ENCODE results near the gene PRR36.
A peak's percentile ranks its signal among the peaks of the same experiment; 100 is the strongest.
"Not testable (repeated sequence)": the region's sequence is repeated elsewhere in the genome, so short reads cannot be mapped to it uniquely, and the experiment has no call there.

PRR36 gene

DNA sequence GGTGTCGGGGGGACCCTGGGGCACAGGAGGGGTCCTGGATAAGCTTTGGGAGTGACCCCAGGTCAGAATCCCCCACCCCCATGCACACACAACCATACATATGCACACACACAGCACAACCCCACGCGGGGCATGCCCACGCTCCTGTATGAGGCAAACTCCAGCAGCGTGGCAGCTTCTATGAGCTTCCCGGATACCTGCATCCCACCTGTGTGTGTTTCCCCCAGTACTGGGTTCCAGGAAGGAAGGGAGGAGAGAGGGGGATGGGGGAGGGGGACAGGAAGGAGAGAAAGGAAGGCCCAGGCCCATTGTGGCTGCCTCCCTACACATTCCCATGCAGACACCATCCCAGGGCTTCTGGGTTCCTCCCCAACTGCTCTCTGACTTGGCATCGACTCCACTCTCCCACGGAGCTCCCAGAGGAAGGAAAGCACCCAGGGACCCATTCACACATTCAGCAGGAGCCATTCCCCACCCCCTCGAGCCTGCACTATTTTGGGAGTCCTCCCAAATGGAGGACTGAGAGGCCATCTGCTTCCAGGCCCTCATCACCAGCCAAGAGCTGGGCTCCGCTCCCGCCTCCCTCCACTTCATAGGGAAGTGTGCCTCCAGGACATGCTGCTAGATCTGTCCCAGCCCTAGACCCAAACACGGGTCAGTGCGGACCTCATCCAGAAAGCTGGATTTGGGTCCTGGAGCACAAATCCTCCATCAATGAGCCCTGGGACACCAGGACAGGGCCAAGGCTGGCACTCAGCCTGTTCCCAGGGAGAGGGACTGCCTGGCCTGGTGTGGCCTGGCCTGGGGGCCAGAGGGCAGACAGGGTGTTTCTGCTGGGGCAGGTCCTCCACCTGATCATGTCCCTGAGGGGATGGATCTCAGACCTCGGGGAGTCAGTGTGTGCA, 13.2 kb downstream of the PRR36 start:
- no peak for DNase-seq (ENCODE audit: low read depth in 2 of 2)

DNA sequence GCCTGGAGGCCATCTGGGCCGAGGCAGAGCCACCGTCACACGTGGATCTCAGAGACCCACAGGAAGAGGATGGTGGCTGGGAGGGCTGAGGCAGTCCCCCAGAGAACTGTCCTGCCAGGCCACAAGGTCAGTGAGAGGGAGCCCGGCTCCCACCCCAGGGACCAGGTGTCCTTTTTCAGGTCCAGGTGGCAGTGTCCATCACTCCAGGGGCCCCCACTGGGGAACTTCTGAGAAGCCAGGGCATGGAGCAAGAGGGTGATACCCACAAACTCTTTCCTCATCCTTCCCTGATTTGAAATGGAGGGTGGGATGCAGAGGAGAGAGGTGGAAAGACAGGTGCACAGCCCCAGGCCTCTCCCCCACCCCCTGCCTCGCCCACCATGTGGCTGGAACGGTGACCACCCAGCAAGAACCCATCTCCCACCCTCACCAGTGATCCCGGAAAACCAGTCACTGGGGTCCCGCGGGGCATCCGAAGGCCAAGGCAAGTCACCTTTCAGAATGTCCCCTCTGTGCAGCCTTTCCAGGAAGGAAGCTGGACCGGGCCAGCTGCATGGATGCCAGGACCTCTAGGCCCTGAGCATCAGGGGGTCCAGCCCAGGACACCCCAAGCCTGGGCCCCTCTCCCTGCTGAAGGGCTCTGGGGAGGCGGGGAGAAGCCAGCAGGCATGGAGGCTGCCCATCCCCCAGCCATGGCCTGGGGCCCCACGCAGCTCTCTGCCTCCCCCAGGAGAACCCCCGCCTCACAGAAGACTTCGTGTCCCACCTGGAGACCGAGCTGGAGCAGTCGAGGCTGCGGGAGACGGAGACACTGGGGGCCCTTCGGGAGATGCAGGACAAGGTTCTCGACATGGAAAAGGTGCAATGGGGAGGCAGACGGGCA, 14.1 kb downstream of the PRR36 start:
- DNase-seq (ENCODE audit: low read depth in 2 of 2), result no peak

DNA sequence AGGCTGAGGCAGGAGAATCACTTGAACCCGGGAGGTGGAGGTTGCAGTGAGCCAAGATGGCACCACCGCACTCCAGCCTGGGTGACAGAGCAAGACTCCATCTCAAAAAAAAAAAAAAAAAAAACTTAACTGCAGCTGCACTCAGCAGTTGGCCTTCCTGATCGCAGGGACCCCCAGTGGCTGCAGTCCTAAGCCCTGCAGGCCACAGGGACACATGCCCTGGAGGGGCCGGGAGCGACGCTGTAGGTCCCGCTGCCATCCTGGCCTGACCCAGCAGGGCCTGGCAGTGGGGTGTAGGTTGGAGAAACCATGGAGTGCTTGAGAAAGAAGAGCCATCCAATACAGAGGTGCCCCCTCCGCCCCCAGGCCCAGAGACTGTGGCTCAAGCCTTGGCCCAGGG, 15.1 kb downstream of the PRR36 start:
- not testable (repeated sequence) for DNase-seq (ENCODE audit: low read depth in 2 of 2)

DNA sequence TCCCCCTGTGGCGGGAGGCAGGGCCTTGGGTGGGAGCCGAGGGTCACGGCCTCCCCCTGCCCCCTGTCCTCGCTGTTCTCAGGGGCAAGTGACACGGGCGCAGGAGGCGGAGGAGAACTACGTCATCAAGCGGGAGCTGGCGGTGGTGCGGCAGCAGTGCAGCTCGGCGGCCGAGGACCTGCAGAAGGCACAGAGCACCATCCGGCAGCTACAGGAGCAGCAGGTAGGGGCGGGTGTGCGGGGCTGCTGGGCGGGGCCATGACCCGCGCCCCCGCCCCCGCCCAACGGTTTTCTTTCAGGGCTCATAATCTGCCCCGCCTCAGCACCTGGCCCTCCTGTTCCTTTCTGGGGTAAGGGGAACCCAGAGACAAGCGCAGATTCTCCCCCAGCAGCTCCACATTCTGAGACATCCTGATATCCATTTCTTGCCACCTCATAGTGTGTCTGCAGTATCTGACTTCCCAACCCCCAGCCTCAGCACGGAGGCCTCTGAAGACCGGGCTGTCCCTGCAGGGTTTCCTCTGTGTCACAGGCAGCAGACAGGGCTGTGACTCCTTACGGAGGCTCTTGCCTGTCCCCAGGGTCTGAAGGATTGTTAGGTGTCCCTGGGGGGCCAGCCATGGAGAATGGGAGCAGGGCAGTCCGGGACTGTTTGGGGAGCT, 15.9 kb downstream of the PRR36 start:
- DNase-seq (ENCODE audit: low read depth in 2 of 2), result no peak

DNA sequence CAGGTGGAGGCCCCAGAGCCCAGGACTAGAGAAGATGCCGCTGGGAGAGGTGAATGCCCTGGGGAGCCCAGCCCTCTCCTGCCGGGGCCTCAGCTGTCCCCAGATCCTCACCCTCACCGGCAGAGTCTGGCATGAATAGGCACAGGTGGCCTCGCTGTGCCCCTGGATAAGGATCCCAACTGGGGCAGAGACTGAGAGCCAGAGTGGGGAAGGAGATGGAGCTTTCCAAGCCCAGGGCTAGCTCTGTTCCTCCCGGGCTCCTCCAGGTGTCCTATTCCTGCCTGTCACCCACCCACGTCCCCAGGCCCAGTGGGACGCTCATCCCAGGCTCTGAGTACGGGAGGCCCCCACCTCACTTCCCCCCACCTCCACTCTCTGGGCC, 16.5 kb downstream of the PRR36 start:
- DNase-seq (ENCODE audit: low read depth in 2 of 2), result no peak

DNA sequence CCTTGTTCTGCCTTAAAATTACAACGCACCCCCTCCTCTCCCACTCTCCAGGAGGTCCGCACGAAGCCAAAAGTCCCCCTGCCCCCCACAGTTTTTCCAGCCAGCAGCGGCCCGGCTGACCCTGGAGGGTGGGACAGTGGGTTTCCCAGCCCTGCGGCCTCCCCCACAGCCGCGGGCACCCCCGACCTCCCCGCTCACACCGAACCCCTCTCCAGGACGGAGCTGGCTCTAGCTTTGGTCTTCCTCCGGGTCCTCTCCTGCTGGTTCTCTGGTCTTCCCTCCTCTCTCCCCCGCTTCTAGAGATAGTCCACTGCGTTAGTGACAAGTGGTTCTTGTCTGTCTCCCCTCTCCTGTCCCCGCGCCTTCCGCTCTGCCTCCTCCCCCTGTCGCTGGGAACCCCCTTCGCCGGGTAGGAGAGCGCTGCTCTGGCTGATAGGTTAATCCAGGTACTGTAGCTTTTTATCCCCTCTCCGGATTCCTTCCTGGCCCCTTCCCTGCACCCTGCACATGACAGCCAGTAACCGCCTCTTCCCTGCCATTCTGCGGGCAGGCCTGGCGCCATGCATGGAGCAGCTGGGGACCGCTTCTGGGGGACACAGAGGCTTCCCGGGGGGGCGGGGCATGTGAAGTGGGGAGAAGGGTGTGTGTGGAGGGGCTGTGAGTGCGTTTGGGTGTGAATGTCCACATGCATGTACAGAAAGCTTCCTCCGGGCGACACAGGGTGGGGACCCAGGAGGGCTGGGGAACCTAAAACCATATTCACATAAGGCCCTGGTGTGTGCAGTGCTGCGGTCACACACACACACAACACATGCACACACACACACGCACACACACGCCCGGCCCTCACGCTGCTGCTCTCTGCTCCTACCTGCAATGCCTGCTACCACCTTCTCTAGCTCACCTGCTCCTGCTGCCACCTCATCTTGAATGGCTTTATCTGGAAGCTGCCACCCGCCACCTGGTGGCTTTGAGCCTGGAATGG, 17.2 kb downstream of the PRR36 start:
- DNase-seq (ENCODE audit: low read depth in 2 of 2), result no peak

DNA sequence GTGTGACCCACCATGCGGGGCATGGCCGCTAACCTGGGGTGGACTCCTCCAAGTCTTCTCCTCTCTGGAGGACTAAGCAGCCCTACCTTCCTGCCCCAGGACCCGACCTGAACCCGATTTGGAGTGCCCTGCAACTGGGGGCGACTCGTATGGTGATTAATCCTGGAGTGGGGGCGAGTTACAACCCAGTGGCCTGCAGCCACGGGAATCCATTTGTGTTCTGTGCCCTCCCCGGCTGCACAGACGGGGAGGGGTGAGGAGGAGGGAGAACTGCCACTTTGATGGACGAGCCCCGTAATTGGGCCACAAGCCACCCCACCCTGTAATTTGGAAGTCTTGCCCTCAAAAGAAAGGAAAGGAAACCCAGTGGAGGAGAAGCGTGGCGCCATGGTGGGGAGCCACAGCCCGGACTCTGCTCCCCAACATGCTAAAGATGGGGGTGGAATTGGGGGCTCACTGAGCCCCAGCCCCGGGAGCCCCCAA, 18.0 kb downstream of the PRR36 start:
- DNase-seq (ENCODE audit: low read depth in 2 of 2), result no peak

DNA sequence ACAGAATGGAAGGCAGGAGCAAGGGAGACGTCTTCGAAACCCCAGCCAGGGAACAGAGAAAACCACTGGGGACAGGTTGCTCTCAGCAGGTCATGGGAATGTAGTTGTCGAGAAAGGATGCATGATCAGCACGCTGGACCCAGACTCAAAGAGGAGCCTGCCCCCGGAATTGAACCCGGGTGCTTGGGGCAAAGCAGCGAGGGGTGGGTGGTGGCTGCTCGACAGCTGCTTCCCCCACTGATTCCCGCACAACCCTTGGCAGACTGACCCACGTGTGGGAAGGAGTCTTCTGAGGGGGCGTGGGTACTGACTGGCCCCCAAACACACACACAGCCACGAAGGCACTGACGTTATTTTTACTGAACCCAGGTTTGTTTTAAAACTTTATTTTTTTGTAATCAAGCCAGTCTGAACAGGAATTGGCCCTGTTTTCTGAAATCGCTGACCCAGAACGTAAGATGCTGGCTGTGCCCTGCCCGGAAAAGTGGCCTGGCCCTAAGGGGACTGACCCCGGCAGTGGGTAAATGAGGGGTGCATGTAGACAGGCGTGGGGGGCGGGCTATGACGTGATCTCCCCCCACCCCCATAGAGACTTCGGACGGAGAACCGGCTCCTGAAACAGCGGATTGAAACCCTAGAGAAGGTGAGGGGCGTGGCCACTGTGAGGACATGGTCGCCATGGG, 18.6 kb downstream of the PRR36 start:
- no peak for DNase-seq (ENCODE audit: low read depth in 2 of 2)

DNA sequence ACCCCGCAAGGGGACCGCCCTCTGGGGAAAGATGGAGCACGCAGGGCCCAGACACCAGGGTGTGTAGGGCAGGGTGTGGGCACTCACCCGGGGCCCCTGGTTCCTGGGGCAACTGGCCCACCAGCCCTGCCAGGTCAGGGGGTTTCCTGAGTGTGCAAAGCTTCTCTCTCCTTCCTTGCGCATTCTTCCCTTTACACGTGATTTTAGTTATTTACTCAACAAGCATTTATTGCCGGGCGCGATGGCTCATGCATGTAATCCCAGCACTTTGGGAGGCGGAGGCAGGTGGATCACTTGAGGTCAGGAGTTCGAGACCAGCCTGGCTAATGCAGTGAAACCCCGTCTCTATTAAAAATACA, 20.4 kb downstream of the PRR36 start:
- no peak for DNase-seq (ENCODE audit: low read depth in 2 of 2)

DNA sequence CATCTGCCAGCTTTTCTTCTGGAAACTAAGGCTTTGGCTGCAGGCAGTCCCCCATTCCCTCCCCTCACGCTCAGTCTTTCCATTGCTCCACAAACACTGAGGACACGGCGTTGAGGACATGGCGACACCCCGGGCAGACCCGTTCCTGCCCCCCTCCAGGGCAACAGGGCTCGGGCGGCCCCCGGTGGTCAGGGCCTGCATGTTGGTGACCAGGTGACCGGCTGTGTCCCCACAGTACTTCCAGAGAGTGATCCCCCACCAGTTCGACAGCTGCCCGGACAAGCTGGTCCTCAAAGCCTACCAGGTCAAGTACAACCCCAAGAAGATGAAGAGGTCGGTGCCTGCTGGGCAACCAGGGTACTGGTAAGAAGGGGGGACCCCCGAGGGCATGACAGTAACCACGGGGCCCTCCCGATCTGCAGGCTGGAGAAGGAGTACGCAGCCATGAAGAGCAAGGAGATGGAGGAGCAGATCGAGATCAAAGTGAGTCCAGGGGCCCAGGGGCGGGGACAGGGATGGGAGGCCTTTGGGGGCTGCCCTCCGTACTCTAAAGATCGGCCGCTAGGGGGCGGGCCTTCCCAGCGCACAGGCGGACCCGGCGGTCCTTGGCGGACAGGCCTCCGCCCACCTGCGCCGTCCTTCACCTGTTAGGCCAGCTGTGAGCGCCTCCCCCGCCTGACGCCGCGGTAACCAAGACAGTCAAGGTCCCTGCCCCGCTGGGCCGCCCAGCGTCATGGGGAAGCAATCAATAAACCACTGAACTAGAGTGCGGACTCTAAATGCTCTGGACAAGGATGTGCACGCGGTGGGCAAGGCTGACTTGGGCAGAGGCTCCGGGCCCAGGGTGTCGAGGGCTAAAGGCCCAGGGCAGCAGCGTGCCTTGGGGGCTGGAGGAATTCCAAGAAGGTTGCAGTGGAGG, 21.1 kb downstream of the PRR36 start:
- DNase-seq (ENCODE audit: low read depth in 2 of 2), result peak; percentile 48 to 67

DNA sequence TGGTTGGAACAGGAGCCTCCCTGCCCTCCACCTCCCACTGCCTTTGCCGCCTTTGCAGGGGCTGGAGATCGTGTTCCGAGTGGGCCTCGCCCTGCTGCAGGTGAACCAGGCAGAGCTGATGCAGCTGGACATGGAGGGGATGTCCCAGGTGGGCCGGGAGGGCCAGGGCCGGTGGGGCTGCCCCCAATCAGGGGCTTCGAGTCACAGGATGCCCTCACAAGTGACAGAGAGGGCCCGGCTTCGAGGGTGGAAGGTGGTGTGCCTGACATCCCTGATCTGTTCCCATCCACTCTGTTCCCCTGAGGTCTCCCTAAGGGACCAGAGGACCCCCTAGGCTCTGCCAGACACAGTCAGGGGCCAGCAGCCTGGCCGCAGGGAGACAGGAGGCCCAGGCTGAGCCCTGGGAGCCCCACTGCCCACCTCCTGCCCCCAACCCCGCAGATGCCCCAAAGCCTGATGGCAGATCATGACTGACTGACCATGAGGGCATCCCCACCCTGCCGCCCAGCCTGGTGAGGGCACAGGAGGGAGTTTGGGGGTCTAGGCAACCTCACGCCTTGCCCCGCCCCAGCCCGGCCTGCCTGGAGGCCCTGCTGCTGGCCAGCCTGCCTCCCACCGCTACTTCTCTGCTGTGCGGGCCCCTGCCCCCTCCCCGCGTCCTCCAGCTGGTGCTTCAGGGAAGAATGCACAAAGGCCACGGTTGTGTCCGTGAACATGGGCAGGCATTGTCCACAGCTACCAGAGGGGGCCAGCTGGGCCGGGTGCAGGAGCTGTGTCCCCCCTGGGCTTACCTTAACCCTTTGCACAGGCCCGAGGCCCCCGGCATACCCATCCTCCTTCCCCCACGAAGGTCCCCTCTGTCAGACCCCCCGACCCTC, 22.3 kb downstream of the PRR36 start:
- DNase-seq (ENCODE audit: low read depth in 2 of 2), result no peak

DNA sequence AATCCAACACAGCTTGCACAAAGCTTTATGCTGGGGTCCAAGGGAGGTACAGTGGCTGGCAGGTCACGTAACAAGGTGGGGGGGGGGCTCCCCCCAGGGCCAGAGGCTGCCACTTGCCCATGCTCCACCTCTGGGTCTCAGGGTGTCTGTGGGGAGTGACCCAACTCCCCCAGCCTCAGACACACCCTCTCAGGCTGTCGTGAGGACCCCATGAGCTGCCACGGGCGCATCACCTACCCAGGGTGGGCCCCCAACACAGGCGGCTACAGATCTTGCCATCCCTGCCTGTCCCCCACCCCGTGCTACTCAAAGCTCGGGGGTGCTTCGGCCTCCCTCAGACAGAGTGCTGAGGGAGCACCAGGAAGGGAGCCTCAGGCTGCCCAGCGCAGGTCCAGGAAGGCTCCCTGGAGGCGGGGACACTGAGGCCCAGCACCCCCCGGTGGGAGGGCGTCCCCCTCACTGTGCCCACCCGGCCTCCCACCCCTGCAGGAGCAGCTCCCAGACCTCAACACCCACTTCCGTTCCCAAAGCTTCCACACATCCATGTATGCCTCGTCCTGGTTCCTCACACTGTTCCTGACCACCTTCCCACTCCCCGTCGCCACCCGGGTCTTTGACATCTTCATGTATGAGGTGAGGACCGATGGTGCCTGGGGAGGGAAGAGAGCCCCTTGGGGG, 23.1 kb downstream of the PRR36 start:
- DNase-seq (ENCODE audit: low read depth in 2 of 2), result no peak

DNA sequence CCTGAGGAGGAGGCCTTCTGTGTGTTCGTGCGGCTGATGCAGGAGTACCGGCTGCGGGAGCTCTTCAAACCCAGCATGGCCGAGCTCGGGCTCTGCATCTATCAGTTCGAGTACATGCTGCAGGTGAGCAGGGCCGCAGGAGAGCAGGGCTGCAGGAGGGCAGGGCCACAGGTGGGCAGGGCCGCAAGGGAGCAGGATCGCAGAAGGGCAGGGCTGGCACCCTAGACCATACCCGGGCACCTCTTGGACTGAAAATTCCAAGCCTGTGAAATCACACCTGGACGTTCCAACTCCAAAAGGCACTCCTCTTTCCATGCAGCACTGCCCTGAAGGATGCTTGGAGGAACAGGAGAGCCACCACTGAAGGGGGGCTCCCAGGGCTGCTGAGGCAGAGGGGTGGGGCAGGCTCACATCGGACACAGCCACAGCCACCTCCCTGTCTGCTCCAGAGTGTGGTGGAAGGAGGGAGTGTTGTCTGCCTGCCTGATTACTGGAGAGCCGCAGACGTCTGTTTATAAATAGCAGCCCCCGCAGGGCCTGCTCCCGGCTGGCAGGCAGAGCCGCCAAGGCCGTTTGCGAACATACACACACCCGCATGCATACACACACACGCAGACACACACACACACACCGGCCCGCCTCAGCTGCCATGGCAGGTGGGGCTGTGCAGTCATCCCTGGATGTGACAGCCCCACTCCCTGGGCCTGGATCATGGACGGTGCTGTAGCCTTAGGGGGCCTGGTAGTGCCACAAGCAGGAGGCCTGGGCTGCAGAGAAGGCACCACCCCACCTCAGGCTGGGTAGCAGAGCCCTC, 24.0 kb downstream of the PRR36 start:
- no peak for DNase-seq (ENCODE audit: low read depth in 2 of 2)

DNA sequence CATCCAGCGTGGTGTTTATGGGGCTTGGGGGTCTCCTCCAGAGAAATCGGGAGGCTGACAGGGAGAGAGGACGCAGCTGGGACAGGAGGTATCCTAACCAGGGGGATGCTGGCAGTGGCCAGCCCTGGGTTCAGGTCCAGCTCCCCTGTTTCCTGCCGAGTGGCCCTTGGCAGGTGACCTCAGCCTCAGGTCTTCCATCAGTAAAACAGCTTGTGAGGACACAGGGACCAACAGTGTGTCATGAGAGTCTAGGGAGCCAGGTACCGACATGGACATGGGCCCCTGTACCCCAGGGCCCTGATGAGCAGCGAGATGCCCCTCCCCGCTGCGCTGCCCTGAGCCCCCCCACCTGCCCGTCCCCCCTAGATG, 24.6 kb downstream of the PRR36 start:
- no peak for DNase-seq (ENCODE audit: low read depth in 2 of 2)

DNA sequence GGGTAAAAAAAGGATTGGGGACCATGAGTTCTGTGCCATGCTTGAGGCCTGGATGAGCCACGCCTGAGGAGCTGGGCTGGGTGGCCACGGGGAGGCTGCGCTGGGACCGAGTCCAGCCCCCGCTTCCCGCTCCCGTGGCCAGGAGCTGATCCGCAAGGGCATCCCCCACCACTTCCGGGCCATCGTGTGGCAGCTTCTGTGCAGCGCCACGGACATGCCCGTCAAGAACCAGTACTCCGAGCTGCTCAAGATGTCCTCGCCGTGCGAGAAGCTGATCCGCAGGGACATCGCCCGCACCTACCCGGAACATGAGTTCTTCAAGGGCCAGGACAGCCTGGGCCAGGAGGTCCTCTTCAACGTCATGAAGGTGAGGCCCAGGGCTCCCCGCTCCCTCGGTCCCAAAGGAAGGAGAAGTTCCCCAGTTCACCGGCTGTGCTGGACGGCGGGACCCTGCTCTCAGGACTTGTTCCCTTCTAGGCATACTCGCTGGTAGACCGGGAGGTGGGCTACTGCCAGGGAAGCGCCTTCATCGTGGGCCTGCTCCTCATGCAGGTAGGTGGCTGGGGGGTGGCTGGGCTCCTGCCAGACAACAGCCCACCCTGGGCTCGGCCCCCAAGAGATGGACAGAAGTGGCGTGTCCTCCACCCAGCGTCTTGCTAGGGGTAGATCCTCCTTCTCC, 25.3 kb downstream of the PRR36 start:
- DNase-seq (ENCODE audit: low read depth in 2 of 2), result no peak

DNA sequence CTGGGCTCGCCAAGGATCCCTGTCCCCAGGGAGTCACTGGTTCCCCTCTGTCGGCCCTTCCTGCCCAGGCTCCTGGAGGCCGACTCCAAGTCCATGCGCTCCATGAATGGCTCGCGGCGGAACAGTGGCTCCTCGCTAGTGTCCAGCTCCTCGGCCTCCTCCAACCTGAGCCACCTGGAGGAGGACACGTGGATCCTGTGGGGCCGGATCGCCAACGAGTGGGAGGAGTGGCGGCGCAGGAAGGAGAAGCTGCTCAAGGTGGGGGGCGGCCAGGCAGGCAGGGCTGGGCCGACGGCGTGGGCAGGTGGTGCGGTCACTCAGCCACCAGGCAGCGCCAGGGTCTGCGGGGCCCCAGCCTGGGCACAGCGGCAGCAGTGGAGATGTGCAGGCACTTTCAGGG, 26.5 kb downstream of the PRR36 start:
- no peak for DNase-seq (ENCODE audit: low read depth in 2 of 2)
